ENCODE measurements around the gene KIF21B. TPM values are rescaled to one million over a fixed set of nuclear protein-coding genes. Genes with fewer than 3 reads are reported as not detected.

Gene KIF21B
- total and polyA plus RNA-seq, 2 experiments from 2014 or later, result 4.6 to 34.3 TPM

- TF ChIP-seq ETS1 (IDR thresholded peaks at IDR 0.05) (no peak), REST (IDR thresholded peaks at IDR 0.05; ENCODE audit: unreplicated experiment) (no peak), NANOG (IDR thresholded peaks at IDR 0.05; ENCODE audit: borderline replicate concordance) (no peak), EZH2 (IDR thresholded peaks at IDR 0.05; ENCODE audit: low read depth, unreplicated experiment) (no peak), POLR2AphosphoS5 (IDR thresholded peaks at IDR 0.05; ENCODE audit: low read depth) (no peak), CTCF (conservative IDR thresholded peaks at IDR 0.05; ENCODE audit: low read depth in 2 of 2) (no peak), STAT1 (IDR thresholded peaks at IDR 0.05; ENCODE audit: unreplicated experiment) (no peak)
Measured at GRCh38 chr1:201054091-201054543, 30.6 kb upstream of the KIF21B start (continued).

GRCh38 chr1:201053155-201053860, 29.8 kb upstream of the KIF21B start:
- Histone ChIP-seq H3K36me3 (ENCODE audit: insufficient read depth) (no peaks in the 10 kb centered on the region), H4K20me1 (replicated peaks; ENCODE audit: insufficient read depth) (no peaks in the 10 kb centered on the region), H3K27ac (ENCODE audit: low read depth) (no peak overlapping the region), H2AFZ (no peak overlapping the region), H3K9me2 (ENCODE audit: insufficient read depth) (no peaks in the 10 kb centered on the region), H3K4me2 (no peak overlapping the region), H3K27me3 (ENCODE audit: insufficient read depth) (no peaks in the 10 kb centered on the region), H3F3A (replicated peaks; ENCODE audit: low read depth) (no peaks in the 10 kb centered on the region), H3K79me2 (replicated peaks; ENCODE audit: insufficient read depth) (no peaks in the 10 kb centered on the region), H3K4me1 (ENCODE audit: insufficient read depth) (no peaks in the 10 kb centered on the region), H3K4me3 (no peak overlapping the region)
- no peak overlapping the region for H3K4me3 Mint-ChIP-seq
- H3K4me1 Mint-ChIP-seq, result peaks cover 12% of the 10 kb centered on the region
- TF ChIP-seq ZNF462 (CRISPR knock-in tag; IDR thresholded peaks at IDR 0.05) (no peak), CTCF (conservative IDR thresholded peaks at IDR 0.05; ENCODE audit: low read depth in 2 of 2) (peak; percentile 35 to 42; a peak in 3 of 4 replicates)
- H3K36me3 Mint-ChIP-seq (ENCODE audit: low read depth), result no peaks in the 10 kb centered on the region; the same call in 2 of the 3 replicates
- ATAC-seq (peak; percentile 89), DNase-seq (ENCODE audit: low spot score) (peak; percentile 62)
- no peaks in the 10 kb centered on the region for H3K9me3 Mint-ChIP-seq
- peaks cover 18% of the 10 kb centered on the region for H3K27me3 Mint-ChIP-seq (ENCODE audit: insufficient read depth, low read depth, poor library complexity)
- no peak overlapping the region for H3K27ac Mint-ChIP-seq

Measured in GM23338 (cell line).